Mesothelial cell of epicardium (in vitro differentiated cells): ENCODE data around the gene SH3PXD2B. TPM values are rescaled to one million over a fixed set of nuclear protein-coding genes. Genes with fewer than 3 reads are reported as not detected.

Experiments used
- DNase-seq, 2 experiments: peaks; one replicate each; pipeline ENCODE4 v3.0.0; 2021; ENCODE audit warnings: low spot score in 2 of 2; ENCODE audit not compliant: unreplicated experiment in 2 of 2
- H3K27ac Mint-ChIP-seq: 2 replicates; pipeline ENCODE4 v1.8.0; 2021; ENCODE audit warnings: mixed read lengths
- H3K27me3 Mint-ChIP-seq: 2 replicates; pipeline ENCODE4 v1.8.0; 2021; ENCODE audit warnings: low read depth, mixed read lengths
- H3K36me3 Mint-ChIP-seq: 2 replicates; pipeline ENCODE4 v1.8.0; 2021; ENCODE audit warnings: mixed read lengths
- H3K4me1 Mint-ChIP-seq: 2 replicates; pipeline ENCODE4 v1.8.0; 2021; ENCODE audit warnings: mixed read lengths
- H3K4me3 Mint-ChIP-seq: 2 replicates; pipeline ENCODE4 v1.8.0; 2021; ENCODE audit warnings: mild to moderate bottlenecking, moderate library complexity, mixed read lengths
- H3K9me3 Mint-ChIP-seq: 2 replicates; pipeline ENCODE4 v1.8.0; 2021; ENCODE audit warnings: mixed read lengths
- total RNA-seq: library from RNA; stranded (reverse); gene quantifications from 3 replicates; pipeline ENCODE4 v1.2.1, GENCODE V29; 2021
- TF ChIP-seq, protein P1 (sequence below): fragments of 200-600 bp; sonication (generic); IDR thresholded peaks from one replicate; pipeline ENCODE4 v1.5.0; 2021; ENCODE audit warnings: antibody characterized with exemption; ENCODE audit not compliant: unreplicated experiment

Gene SH3PXD2B
- total RNA-seq, 1 donor from 2014 or later = 68.9 TPM

DNA sequence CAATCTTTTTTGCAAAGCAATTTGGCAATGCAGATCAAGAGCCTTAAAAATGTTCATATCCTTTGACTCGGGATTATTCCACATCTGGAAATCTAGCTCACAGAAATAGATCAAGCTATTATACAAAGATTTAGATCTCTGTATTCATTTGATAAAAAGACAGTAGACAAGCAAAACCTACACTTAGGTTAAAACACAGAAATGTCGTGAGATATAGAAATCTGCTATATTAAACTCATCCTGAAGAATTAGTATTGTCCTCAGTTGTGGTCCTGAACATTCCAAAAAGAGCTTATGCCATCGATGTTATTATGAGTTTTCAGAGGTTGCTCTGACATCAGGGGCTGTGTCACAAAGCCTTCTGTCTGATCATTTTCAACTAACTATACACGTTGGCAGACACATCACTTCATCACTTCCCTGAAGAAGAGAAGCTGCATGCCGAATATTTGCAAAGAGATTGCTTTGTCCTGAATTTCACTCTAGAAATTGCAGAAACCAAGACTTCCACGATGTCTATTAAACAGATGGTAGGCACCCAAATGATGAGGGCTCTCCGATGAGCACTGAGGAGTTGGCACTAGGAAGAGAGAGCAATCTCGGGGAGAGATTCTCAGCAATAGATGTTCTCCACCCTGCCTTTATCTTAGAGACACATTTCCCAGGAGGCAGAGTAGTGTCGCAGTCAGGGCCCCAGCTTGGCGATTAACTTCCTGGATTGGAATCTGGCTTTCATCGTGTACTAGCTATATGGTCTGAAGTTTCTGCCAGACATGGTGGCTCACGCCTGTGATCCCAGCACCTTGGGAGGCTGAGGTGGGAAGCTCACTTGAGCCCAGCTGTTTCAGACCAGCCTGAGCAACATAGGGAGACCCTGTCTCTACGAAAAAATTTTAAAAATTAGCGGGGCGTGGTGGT lies 168.8 kb downstream of the SH3PXD2B start:
- no peaks in the 10 kb centered on the region for H3K27me3 Mint-ChIP-seq
- H3K4me1 Mint-ChIP-seq = peaks cover 36% of the 10 kb centered on the region
- H3K36me3 Mint-ChIP-seq = no peaks in the 10 kb centered on the region
- no peaks in the 10 kb centered on the region for H3K9me3 Mint-ChIP-seq
- TF ChIP-seq, protein P1, sequence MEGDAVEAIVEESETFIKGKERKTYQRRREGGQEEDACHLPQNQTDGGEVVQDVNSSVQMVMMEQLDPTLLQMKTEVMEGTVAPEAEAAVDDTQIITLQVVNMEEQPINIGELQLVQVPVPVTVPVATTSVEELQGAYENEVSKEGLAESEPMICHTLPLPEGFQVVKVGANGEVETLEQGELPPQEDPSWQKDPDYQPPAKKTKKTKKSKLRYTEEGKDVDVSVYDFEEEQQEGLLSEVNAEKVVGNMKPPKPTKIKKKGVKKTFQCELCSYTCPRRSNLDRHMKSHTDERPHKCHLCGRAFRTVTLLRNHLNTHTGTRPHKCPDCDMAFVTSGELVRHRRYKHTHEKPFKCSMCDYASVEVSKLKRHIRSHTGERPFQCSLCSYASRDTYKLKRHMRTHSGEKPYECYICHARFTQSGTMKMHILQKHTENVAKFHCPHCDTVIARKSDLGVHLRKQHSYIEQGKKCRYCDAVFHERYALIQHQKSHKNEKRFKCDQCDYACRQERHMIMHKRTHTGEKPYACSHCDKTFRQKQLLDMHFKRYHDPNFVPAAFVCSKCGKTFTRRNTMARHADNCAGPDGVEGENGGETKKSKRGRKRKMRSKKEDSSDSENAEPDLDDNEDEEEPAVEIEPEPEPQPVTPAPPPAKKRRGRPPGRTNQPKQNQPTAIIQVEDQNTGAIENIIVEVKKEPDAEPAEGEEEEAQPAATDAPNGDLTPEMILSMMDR = no peak
- no peak for DNase-seq
- H3K27ac Mint-ChIP-seq = peak overlapping the region; percentile 93
- peak overlapping the region; percentile 88 for H3K4me3 Mint-ChIP-seq

DNA sequence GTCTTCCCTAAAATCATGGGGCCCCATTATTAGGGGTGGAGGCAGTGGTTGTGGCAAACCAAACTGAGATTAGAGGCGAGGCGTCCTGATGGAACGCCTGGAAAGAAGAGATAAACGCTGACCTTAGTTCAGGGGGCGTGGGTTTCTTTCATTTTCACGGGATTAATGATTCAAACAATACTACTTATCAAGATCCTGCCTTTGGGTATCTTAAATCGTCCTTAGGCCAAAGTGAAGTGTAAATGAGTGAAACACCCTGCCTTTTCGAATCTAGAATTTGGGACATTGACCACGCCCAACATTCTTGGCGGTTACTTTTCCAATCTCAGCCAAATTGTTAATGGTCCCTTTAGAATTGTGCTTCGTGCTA lies 169.7 kb downstream of the SH3PXD2B start:
- no peaks in the 10 kb centered on the region for H3K27me3 Mint-ChIP-seq
- TF ChIP-seq, protein P1 = no peak
- no peaks in the 10 kb centered on the region for H3K9me3 Mint-ChIP-seq
- peaks cover 36% of the 10 kb centered on the region for H3K4me1 Mint-ChIP-seq
- H3K36me3 Mint-ChIP-seq = no peaks in the 10 kb centered on the region
- peak overlapping the region; percentile 88 for H3K4me3 Mint-ChIP-seq
- DNase-seq = no peak
- peak overlapping the region; percentile 93 for H3K27ac Mint-ChIP-seq

DNA sequence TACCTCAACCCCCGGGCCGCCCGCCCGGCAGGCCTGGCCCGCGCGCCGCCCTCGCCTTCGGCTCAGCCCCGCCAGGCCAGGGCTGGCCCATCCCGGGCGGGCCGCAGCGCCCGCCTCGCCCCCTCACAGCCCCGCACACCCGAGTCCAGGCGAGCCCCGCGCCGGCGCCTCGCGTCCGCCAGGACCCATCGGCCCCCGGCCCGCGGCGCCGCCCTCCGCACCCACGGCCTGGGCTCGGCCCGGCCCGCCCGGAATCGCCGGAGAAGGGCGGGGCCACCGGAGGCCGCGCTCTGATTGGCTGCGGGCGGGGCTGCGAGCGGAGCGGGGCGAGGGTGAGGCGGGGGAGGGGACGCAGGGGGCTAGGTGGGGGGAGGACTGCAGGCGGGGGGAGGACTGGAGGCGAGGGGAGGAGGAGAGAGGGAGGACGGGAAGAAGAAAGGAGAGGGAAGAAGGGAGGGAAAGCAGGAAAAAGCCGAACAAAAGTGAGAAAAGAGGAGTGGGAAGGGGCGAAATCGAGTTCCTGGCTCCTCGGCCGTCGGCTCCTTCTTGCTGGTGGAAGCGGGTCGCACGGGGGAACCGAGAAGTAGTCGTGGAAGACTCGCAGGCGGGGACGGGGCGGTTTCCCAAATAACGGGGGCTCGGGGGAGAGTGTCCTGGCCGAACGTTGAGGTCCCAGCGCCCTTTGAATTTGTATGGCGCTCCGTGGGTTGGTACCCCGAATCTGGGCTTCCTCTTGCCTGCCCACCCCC lies 170.3 kb downstream of the SH3PXD2B start:
- no peaks in the 10 kb centered on the region for H3K36me3 Mint-ChIP-seq
- H3K9me3 Mint-ChIP-seq = no peaks in the 10 kb centered on the region
- peak overlapping the region; percentile 88 for H3K4me3 Mint-ChIP-seq
- H3K27ac Mint-ChIP-seq = peak overlapping the region; percentile 93
- peaks cover 36% of the 10 kb centered on the region for H3K4me1 Mint-ChIP-seq
- DNase-seq = peak; percentile 84 to 90
- TF ChIP-seq, protein P1 = no peak
- H3K27me3 Mint-ChIP-seq = no peaks in the 10 kb centered on the region

DNA sequence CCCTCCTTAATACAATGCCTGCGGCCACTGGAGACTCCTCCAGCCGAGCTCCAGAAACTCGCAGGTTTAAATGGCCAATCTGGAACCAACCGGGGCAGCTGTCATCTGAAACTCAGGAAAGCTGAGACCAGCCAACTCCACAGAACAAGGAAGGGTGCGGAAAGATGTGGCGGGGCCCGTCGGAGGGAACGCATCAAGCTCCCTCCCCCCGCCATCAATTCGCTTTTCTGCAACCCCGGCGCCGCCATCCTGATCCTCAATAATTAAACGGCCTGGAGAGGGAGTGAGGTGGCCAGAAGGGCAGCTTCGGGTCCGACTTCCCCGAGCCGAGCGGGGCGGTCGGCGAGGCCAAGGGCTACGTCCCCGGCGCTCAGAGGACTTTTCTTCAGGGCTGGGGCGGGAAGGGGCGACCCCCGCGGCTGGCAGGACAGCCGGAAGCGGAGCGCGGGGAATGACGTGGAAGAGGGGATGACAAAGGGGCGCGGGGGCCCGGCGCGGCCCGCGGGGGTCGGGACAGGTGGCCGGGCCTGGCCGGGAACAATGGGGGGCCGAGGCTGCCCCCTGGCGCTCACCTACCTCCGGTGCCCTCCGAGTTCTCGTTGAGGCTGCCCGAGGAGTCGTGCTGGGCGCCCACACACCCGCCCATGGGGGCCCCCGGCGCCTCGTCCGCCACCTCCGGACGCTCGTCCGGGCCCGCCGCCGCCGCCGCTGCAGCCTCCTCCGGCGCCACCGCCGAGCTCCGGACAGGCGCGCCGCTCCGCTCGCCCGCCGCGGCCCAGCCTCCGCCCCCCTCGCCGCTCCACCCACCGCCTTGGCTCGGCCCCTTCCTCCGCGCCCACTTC lies 171.1 kb downstream of the SH3PXD2B start, which contains the start of gene UBTD2:
Gene UBTD2, minus strand, starts transcription at position 745 of the 842 bp plus-strand sequence. Its CDS starts 99 bp downstream, at position 646.
- peak within 1 kb of the TSS; percentile 96 for H3K27ac Mint-ChIP-seq
- H3K4me1 Mint-ChIP-seq = peaks cover 36% of the 10 kb centered on the region
- no peaks in the 10 kb centered on the region for H3K9me3 Mint-ChIP-seq
- H3K36me3 Mint-ChIP-seq = peaks cover 3% of the 10 kb centered on the region
- H3K27me3 Mint-ChIP-seq = no peaks in the 10 kb centered on the region
- H3K4me3 Mint-ChIP-seq = peak within 1 kb of the TSS; percentile 96
- TF ChIP-seq, protein P1 = peak; percentile 50
- peak; percentile 77 to 88 for DNase-seq
